B cell (primary cell): ENCODE measurements around the gene CALM3. TPM values are rescaled to one million over a fixed set of nuclear protein-coding genes. Genes with fewer than 3 reads are reported as not detected.

Source experiments
- ATAC-seq: fragments of 200-7000 bp; cut with Tn5 transposase; one replicate; pipeline ENCODE4 v1.10.0; 2021; ENCODE audit warnings: low read depth, mild to moderate bottlenecking, moderate number of reproducible peaks, moderate library complexity
- CTCF ChIA-PET: fragments of 350-600 bp; sonication (Branson Sonifier 250); formaldehyde crosslinking; loops from one replicate; lab custom pipeline; 2021; ENCODE audit warnings: antibody characterized with exemption, inconsistent platforms; lab: Charles Lee
- POLR2A ChIA-PET: fragments of 350-600 bp; sonication (Branson Sonifier 250); formaldehyde crosslinking; loops from one replicate; lab custom pipeline; 2021; ENCODE audit warnings: antibody characterized with exemption; lab: Charles Lee
- DNase-seq: peaks from one replicate; pipeline ENCODE4 v3.0.0; 2013
- H2AFZ ChIP-seq: 2 replicates; pipeline ENCODE4 v1.6.1; 2012; ENCODE audit warnings: mild to moderate bottlenecking, low read depth, low read length; ENCODE audit not compliant: insufficient read depth, poor library complexity, severe bottlenecking
- H3K27ac ChIP-seq, 2 donors: 1 replicate in 1 of 2; 2 replicates in 1 of 2; pipeline ENCODE4 v1.5.1; 2012 to 2013; ENCODE audit warnings: low read length in 2 of 2, mild to moderate bottlenecking in 2 of 2, moderate library complexity in 1 of 2
- H3K27me3 ChIP-seq, 4 experiments: fragments of 200-600 bp in 1 of 4; sonication (generic) in 1 of 4; replicated peaks in 1 of 4; 1 replicate in 2 of 4; 2 replicates in 2 of 4; pipeline versions ENCODE4 v1.6.1 to v1.7.0; 2013 to 2016; ENCODE audit warnings: low read length in 3 of 4, mild to moderate bottlenecking in 2 of 4, mixed read lengths in 1 of 4, moderate library complexity in 1 of 4; ENCODE audit not compliant: insufficient read depth in 4 of 4, control insufficient read depth in 3 of 4; ENCODE audit errors: control extremely low read depth in 1 of 4
- H3K36me3 ChIP-seq, 2 experiments: replicated peaks in 1 of 2; 1 replicate in 1 of 2; 2 replicates in 1 of 2; pipeline versions ENCODE4 v1.6.1 to v1.7.1; 2013; ENCODE audit warnings: low read length in 1 of 2; ENCODE audit not compliant: insufficient read depth in 2 of 2, control insufficient read depth in 1 of 2; ENCODE audit errors: control extremely low read depth in 1 of 2, extremely low read depth in 1 of 2
- H3K4me1 ChIP-seq, 2 donors: fragments of 200-600 bp in 1 of 2; sonication (generic) in 1 of 2; 1 replicate in 1 of 2; 2 replicates in 1 of 2; pipeline versions ENCODE4 v1.5.1 to v1.6.1; 2013 to 2017; ENCODE audit warnings: low read length in 2 of 2; ENCODE audit not compliant: control insufficient read depth in 2 of 2, insufficient read depth in 2 of 2
- H3K4me2 ChIP-seq: replicated peaks from 2 replicates; pipeline ENCODE3; 2012; ENCODE audit warnings: mild to moderate bottlenecking, low read depth, low read length; ENCODE audit not compliant: poor library complexity, severe bottlenecking
- H3K4me3 ChIP-seq, 5 experiments: fragments of 200-600 bp in 1 of 5; sonication (generic) in 1 of 5; 1 replicate in 3 of 5; 2 replicates in 2 of 5; pipeline versions ENCODE4 v1.5.1 to v1.7.0; 2011 to 2016; ENCODE audit warnings: low read length in 4 of 5, mild to moderate bottlenecking in 4 of 5, low read depth in 2 of 5, control low read depth in 1 of 5, moderate library complexity in 1 of 5; ENCODE audit not compliant: insufficient read depth in 1 of 5; ENCODE audit errors: control extremely low read depth in 1 of 5, extremely low read depth in 1 of 5
- H3K79me2 ChIP-seq: fragments of 200-600 bp; sonication (generic); one replicate; pipeline ENCODE4 v1.6.0; 2016; ENCODE audit warnings: low read length; ENCODE audit not compliant: control insufficient read depth, insufficient read depth
- H3K9ac ChIP-seq: fragments of 200-600 bp; sonication (generic); 2 replicates; pipeline ENCODE4 v1.6.1; 2017; ENCODE audit warnings: mild to moderate bottlenecking, low read length, moderate library complexity
- H3K9me3 ChIP-seq, 3 donors: one replicate each; pipeline versions ENCODE4 v1.6.1 to v1.7.1; 2013; ENCODE audit warnings: low read length in 2 of 3; ENCODE audit not compliant: control insufficient read depth in 2 of 3, insufficient read depth in 1 of 3; ENCODE audit errors: control extremely low read depth in 1 of 3
- H4K20me1 ChIP-seq: 2 replicates; pipeline ENCODE4 v1.6.0; 2012; ENCODE audit warnings: mild to moderate bottlenecking, low read length; ENCODE audit not compliant: insufficient read depth, control insufficient read depth, poor library complexity, severe bottlenecking
- H3K27ac Mint-ChIP-seq: one replicate; pipeline ENCODE4 v1.8.0; 2021; ENCODE audit warnings: mixed read lengths
- H3K27me3 Mint-ChIP-seq: one replicate; pipeline ENCODE4 v1.8.0; 2021; ENCODE audit warnings: mixed read lengths
- H3K4me1 Mint-ChIP-seq: one replicate; pipeline ENCODE4 v1.8.0; 2021; ENCODE audit warnings: mixed read lengths
- H3K4me3 Mint-ChIP-seq: one replicate; pipeline ENCODE4 v1.8.0; 2021; ENCODE audit warnings: mixed read lengths
- H3K9me3 Mint-ChIP-seq: one replicate; pipeline ENCODE4 v1.8.0; 2022; ENCODE audit warnings: mixed read lengths; ENCODE audit not compliant: insufficient read depth
- CTCF ChIP-seq: fragments of 200-600 bp; IDR thresholded peaks from one replicate; pipeline ENCODE4 v1.8.0; 2022; ENCODE audit warnings: antibody characterized with exemption, mild to moderate bottlenecking
- EZH2 ChIP-seq: IDR thresholded peaks from 2 replicates; pipeline ENCODE4 v1.6.1; 2012; ENCODE audit warnings: borderline replicate concordance, low read depth, mild to moderate bottlenecking, moderate library complexity, low read length; ENCODE audit not compliant: insufficient read depth, poor library complexity, severe bottlenecking
- WGBS: methylation state at CpG from one replicate; pipeline ENCODE4 v1.1.5; 2013; ENCODE audit warnings: missing lambda C conversion rate; ENCODE audit not compliant: insufficient coverage; 5-methylcytosine and 5-hydroxymethylcytosine counted together
- intact Hi-C: fragments of 100-400 bp; cut with micrococcal nuclease; formaldehyde crosslinking; loops from one replicate; pipeline ENCODE4 v1.10.0; 2022
- polyA plus RNA-seq: library from polyadenylated mRNA; depleted of rRNA; stranded (reverse); fragments of >200 nt; gene quantifications from 2 replicates; pipeline ENCODE4 v1.2.3, GENCODE V29; 2012
- total RNA-seq, 2 donors: library from RNA; stranded (reverse); fragments of 120-200 nt in 1 of 2; gene quantifications; 1 replicate in 1 of 2; 2 replicates in 1 of 2; pipeline versions ENCODE4 v1.2.3 to v1.2.4, GENCODE V29; 2013 to 2022

Gene CALM3
- total and polyA plus RNA-seq, 2 donors (not counting 1 experiment from before 2014, with no cell fraction given), result 99.0 to 99.3 TPM

- DNase-seq (no peak), ATAC-seq (no peak)
- Mint-ChIP-seq H3K27me3 (no peaks in the 10 kb centered on the region), H3K4me1 (peaks cover 31% of the 10 kb centered on the region), H3K27ac (peak overlapping the region; percentile 100), H3K4me3 (peak overlapping the region; percentile 100), H3K9me3 (peaks cover 8% of the 10 kb centered on the region)
- intact Hi-C loops, result loop anchor here (1.0 to 5.0 kb wide), 9 partner anchors 15 to 1762 kb away; partner anchors contain the start of genes AP2S1, DACT3, FKRP and STRN4
- no CpG with 5 or more reads among the region's 9 CpGs for WGBS
- Histone ChIP-seq H3K79me2 (peaks cover 31% of the 10 kb centered on the region), H3K27me3 (no peaks in the 10 kb centered on the region), H3K4me3 (peak overlapping the region; percentile 64 to 100 (median 99)), H2AFZ (peak overlapping the region; percentile 91), H3K4me1 (peaks cover 19 to 30% of the 10 kb centered on the region in 2 donors), H3K4me2 (peak overlapping the region; percentile 100), H3K27ac (peak overlapping the region; percentile 98 to 100), H4K20me1 (peaks cover 36% of the 10 kb centered on the region), H3K36me3 (peaks cover 0 to 4% of the 10 kb centered on the region in 2 experiments), H3K9ac (peak overlapping the region; percentile 91), H3K9me3 (peaks cover 1 to 13% (median 12%) of the 10 kb centered on the region in 3 donors)
- POLR2A ChIA-PET, result interaction anchor here (0.9 to 2.6 kb wide), 8 partner anchors 11 to 531 kb away, joined by 3 to 20 read pairs (median 8); partner anchors contain the start of genes AP2S1, DACT3 and ZC3H4
- TF ChIP-seq CTCF (no peak), EZH2 (no peak)
- CTCF ChIA-PET, result interaction anchor here (1.2 to 6.6 kb wide), 6 partner anchors 15 to 149 kb away, joined by 3 to 92 read pairs (median 8); partner anchors contain the start of genes DACT3 and GNG8
Measured at GRCh38 chr19:46599716-46600373, 1.3 kb upstream of the CALM3 start.
